Measurements from ENCODE around the gene BTD.
"Not testable (repeated sequence)": the region's sequence is repeated elsewhere in the genome, so short reads cannot be mapped to it uniquely, and the experiment has no call there.

The BTD gene

DNA sequence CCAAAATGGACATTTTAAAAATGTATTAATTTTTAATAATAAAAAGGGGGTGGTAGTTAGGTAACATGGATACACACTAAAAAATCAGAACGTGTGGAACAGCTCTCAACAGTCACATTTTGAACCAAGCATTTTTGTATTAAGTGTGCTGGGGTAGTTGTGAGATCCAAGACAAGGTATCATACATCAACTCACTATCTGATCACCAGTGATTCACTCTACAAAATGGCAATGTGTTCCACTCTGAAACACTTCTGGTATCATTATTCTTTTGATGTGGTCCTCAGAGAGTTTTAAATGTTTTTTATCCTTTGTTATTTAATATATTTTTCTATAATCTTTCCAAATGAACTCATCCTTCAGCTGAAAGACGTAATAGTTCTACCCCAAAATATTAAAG lies 5.6 kb upstream of the BTD start:
- no peak for DNase-seq (ENCODE audit: low read depth)
- in situ Hi-C loops (cut with HindIII; ENCODE audit: low sequenced_read_pairs), result no loop called here
- TF ChIP-seq, protein P1, sequence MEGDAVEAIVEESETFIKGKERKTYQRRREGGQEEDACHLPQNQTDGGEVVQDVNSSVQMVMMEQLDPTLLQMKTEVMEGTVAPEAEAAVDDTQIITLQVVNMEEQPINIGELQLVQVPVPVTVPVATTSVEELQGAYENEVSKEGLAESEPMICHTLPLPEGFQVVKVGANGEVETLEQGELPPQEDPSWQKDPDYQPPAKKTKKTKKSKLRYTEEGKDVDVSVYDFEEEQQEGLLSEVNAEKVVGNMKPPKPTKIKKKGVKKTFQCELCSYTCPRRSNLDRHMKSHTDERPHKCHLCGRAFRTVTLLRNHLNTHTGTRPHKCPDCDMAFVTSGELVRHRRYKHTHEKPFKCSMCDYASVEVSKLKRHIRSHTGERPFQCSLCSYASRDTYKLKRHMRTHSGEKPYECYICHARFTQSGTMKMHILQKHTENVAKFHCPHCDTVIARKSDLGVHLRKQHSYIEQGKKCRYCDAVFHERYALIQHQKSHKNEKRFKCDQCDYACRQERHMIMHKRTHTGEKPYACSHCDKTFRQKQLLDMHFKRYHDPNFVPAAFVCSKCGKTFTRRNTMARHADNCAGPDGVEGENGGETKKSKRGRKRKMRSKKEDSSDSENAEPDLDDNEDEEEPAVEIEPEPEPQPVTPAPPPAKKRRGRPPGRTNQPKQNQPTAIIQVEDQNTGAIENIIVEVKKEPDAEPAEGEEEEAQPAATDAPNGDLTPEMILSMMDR (IDR thresholded peaks at IDR 0.05; ENCODE audit: low read depth, low read length, missing control alignments), result no peak
- H3K4me3 ChIP-seq (ENCODE audit: low read depth, low read length), result no peak overlapping the region

DNA sequence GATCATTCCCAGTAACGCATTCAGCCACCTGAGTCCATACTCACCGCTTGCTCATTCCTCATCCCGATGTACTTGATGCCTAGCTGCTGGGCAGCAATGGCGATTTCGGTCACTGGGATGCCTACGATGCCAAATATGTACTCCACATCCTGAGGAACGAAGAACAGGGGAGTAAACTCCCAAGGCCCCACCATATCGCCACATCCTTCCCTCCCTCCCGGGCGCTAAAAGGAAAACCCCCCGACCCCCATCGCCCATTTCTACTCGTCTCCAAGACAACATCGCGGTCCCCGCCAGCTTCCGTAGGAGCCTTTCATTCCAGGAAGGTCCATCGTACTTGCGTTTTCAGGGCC lies 523 bp upstream of the BTD start:
- TF ChIP-seq, protein P1 (IDR thresholded peaks at IDR 0.05; ENCODE audit: low read depth, low read length, missing control alignments), result no peak
- in situ Hi-C loops (cut with HindIII; ENCODE audit: low sequenced_read_pairs), result no loop called here
- no peak for DNase-seq (ENCODE audit: low read depth)
- peak overlapping the region; percentile 77 for H3K4me3 ChIP-seq (ENCODE audit: low read depth, low read length)

DNA sequence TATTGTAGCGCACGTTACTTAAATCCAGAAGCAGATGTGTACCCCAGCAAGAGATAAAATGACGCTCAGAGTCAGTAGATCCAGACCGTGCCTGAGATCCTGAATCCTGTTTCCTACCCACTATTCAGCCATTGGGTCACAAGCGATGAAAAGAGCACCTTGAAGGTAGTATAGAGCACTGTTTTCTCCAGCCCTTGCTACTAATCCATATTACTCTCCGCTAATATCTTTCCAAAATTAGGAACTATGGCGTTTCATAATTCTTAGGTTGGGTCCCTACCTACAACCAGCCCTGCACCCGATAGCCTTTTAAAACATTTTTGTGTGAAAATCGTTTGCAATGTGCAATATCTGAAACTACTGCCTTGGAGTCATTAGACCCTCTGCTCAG lies 596 bp downstream of the BTD start:
- TF ChIP-seq, protein P1 (IDR thresholded peaks at IDR 0.05; ENCODE audit: low read depth, low read length, missing control alignments), result no peak
- DNase-seq (ENCODE audit: low read depth), result no peak
- H3K4me3 ChIP-seq (ENCODE audit: low read depth, low read length), result peak overlapping the region; percentile 77
- in situ Hi-C loops (cut with HindIII; ENCODE audit: low sequenced_read_pairs), result no loop called here

DNA sequence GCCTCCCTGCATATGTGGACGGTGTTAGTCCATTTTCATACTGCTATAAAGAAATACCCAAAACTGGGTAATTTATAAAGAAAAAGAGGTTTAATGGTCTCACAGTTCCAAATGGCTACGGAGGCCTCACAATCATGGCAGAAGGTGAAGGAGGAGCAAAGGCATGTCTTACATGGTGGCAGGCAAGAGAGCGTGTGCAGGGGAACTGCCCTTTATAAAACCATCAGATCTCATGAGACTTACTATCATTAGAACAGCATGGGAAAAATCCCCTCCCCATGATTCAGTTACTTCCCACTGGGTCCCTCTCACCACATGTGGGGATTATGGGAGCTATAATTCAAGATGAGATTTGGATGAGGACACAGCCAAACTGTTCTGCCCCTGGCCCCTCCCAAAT lies 1.3 kb downstream of the BTD start:
- H3K4me3 ChIP-seq (ENCODE audit: low read depth, low read length); in situ Hi-C loops (cut with HindIII; ENCODE audit: low sequenced_read_pairs); DNase-seq (ENCODE audit: low read depth): not testable (repeated sequence)

DNA sequence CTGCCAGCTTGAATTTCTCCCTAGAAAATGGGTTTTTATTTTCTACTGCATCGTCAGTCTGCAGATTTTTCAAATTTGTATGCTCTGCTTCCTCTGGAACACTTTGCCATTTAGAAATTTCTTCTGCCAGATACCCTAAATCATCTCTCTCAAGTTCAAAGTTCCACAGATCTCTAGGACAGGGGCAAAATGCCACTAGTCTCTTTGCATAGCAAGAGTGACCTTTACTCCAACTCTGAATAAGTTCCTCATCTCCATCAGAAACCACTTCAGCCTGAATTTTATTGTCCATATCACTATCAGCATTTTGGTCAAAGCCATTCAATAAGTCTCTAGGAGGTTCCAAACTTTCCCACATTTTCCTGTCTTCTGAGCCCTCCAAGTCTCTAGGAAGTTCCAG lies 3.0 kb downstream of the BTD start:
- H3K4me3 ChIP-seq (ENCODE audit: low read depth, low read length); in situ Hi-C loops (cut with HindIII; ENCODE audit: low sequenced_read_pairs); DNase-seq (ENCODE audit: low read depth): not testable (repeated sequence)

DNA sequence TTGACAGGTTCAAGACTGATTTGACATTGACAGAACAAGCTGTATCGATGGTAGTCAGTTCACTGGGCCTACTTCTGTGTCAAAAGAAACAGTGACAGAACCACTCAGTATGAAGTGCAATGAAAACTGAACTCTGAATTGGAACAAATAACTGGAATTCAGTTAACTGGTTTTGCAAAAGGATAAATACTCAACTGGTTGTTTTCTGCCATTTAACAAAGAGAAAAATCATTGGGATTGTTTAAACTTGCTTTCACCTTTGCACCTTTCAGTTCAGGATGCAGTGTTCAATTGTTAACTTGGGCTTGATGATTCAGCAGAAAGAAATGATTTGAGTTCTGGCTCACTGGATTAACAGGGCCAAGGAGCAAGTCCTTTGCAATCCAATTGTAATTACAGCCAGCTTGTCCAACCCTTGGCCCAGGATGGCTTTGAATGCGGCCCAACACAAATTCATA lies 4.9 kb downstream of the BTD start:
- DNase-seq (ENCODE audit: low read depth), result no peak
- in situ Hi-C loops (cut with HindIII; ENCODE audit: low sequenced_read_pairs), result no loop called here
- H3K4me3 ChIP-seq (ENCODE audit: low read depth, low read length), result no peak overlapping the region
- TF ChIP-seq, protein P1 (IDR thresholded peaks at IDR 0.05; ENCODE audit: low read depth, low read length, missing control alignments), result no peak

DNA sequence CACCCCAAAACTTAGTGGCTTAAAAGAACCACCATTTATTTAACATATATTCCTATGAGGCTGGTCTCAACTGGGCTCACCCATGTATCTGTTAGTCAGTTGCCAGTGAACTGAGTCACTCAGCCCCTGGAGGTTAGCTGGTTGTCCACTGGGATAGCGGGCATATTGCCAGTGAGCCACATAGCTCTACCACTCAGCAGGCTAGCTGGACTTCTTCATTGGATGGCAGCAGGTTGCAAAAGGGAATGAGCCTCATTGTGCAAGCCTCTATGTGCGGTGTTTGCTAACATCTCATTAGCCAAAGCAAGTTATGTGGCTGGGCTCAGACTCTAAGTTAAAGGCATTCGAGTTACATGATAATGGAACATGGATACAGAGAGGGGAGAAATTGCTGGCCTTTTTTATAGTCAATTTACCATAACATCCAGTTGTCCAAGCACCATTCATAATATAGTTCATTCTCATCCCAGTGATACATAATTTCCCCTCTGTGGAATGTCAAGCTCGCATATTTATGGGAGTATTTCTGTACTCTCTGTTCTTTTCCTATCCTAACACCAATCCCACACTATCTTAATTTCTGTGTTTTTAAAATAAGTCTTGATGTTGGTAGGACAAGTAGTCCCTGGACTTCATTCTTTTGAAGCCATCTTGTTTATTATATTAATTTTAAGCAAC lies 8.7 kb downstream of the BTD start:
- no peak overlapping the region for H3K4me3 ChIP-seq (ENCODE audit: low read depth, low read length)
- TF ChIP-seq, protein P1 (IDR thresholded peaks at IDR 0.05; ENCODE audit: low read depth, low read length, missing control alignments), result no peak
- in situ Hi-C loops (cut with HindIII; ENCODE audit: low sequenced_read_pairs), result no loop called here
- DNase-seq (ENCODE audit: low read depth), result no peak

DNA sequence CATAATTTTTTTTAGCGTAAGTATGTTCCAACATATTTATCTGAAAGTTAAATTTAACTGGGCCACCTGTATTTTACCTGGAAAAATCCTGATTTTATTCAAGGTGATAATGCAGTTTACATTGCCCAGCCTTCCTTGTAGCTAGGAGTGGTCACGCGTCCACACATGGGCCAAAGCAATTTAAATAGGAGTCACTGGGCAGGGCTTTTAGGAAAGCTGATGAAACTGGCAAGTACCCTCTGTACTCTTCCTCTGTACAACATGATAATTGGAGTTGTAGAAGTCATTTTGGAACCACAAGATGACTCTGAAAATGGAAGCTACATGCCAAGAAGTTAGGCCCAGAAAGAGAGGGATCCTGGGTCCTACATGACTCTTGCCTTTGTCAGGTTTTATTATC lies 9.5 kb downstream of the BTD start:
- no peak for DNase-seq (ENCODE audit: low read depth)
- in situ Hi-C loops (cut with HindIII; ENCODE audit: low sequenced_read_pairs), result no loop called here
- H3K4me3 ChIP-seq (ENCODE audit: low read depth, low read length), result no peak overlapping the region
- TF ChIP-seq, protein P1 (IDR thresholded peaks at IDR 0.05; ENCODE audit: low read depth, low read length, missing control alignments), result no peak

All from astrocyte of the cerebellum (primary cell).